HUES6 (cell line): Measurements from ENCODE around the gene GJD3.
A peak's percentile ranks its signal among the peaks of the same experiment; 100 is the strongest.

Source experiments
- H3K27ac ChIP-seq: 2 replicates; pipeline ENCODE4 v1.7.0; 2013; ENCODE audit warnings: low read depth, mild to moderate bottlenecking, low read length, inconsistent platforms
- H3K27me3 ChIP-seq: 2 replicates; pipeline ENCODE4 v1.6.1; 2013; ENCODE audit warnings: low read length; ENCODE audit not compliant: control insufficient read depth, insufficient read depth
- H3K36me3 ChIP-seq: 2 replicates; pipeline ENCODE4 v1.6.1; 2013; ENCODE audit warnings: low read length; ENCODE audit not compliant: control insufficient read depth, insufficient read depth
- H3K4me1 ChIP-seq: 2 replicates; pipeline ENCODE4 v1.6.1; 2013; ENCODE audit warnings: low read length; ENCODE audit not compliant: control insufficient read depth, insufficient read depth
- H3K4me3 ChIP-seq: 2 replicates; pipeline ENCODE4 v1.5.1; 2013; ENCODE audit warnings: low read depth, low read length
- H3K9ac ChIP-seq: one replicate; pipeline ENCODE4 v1.6.1; 2013; ENCODE audit warnings: mild to moderate bottlenecking, low read length
- H3K9me3 ChIP-seq: 2 replicates; pipeline ENCODE4 v1.6.1; 2013; ENCODE audit warnings: low read depth, low read length; ENCODE audit not compliant: control insufficient read depth, insufficient read depth

Gene GJD3

DNA sequence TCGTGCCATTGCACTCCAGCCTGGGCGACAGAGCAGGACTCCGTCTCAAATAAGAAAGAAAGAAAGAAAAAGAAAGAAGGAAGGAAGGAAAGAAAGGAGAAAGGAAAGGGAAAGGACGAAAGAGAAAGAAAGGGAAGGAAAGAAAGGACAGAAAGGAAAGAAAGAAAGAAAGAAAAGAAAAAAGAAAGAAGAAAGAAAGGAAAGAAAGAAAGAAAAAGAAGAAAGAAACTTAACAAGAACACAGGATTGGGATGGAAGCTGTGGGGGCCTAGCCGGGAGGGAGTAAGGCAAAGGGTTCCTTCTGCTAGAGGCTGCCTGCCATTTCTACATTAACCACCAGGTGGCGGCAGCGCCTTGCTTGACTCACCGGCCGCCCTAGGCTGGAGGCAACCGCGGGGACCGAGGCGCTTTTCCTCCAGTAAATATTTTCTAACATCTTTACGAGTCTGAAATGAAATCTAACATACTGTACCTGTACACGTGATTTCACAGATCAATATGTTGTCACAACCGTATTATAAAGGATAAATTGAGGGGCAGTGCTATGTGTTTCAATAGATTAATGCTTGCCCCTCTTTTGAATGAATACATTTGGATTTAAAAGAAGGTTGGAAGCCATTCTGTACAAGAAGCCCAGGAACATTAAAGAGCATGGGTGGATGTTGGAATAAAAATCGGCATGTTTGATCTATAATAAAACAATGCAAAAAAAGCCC, 6.1 kb downstream of the GJD3 start:
- peaks cover 35% of the 10 kb centered on the region for H3K27me3 ChIP-seq
- H3K27ac ChIP-seq, result no peak overlapping the region
- peaks cover 4% of the 10 kb centered on the region; the same call in 1 of the 2 replicates for H3K36me3 ChIP-seq
- peak overlapping the region; percentile 37 for H3K4me3 ChIP-seq
- peaks cover 16% of the 10 kb centered on the region for H3K4me1 ChIP-seq
- no peaks in the 10 kb centered on the region for H3K9me3 ChIP-seq
- H3K9ac ChIP-seq, result no peak overlapping the region

GRCh38 chr17:40356990-40357881, 7.3 kb downstream of the GJD3 start:
- peaks cover 25% of the 10 kb centered on the region for H3K27me3 ChIP-seq
- H3K9me3 ChIP-seq, result no peaks in the 10 kb centered on the region
- H3K9ac ChIP-seq, result no peak overlapping the region
- peaks cover 17% of the 10 kb centered on the region for H3K4me1 ChIP-seq
- H3K36me3 ChIP-seq, result peaks cover 11% of the 10 kb centered on the region; the same call in 1 of the 2 replicates
- no peak overlapping the region for H3K27ac ChIP-seq
- no peak overlapping the region for H3K4me3 ChIP-seq

DNA sequence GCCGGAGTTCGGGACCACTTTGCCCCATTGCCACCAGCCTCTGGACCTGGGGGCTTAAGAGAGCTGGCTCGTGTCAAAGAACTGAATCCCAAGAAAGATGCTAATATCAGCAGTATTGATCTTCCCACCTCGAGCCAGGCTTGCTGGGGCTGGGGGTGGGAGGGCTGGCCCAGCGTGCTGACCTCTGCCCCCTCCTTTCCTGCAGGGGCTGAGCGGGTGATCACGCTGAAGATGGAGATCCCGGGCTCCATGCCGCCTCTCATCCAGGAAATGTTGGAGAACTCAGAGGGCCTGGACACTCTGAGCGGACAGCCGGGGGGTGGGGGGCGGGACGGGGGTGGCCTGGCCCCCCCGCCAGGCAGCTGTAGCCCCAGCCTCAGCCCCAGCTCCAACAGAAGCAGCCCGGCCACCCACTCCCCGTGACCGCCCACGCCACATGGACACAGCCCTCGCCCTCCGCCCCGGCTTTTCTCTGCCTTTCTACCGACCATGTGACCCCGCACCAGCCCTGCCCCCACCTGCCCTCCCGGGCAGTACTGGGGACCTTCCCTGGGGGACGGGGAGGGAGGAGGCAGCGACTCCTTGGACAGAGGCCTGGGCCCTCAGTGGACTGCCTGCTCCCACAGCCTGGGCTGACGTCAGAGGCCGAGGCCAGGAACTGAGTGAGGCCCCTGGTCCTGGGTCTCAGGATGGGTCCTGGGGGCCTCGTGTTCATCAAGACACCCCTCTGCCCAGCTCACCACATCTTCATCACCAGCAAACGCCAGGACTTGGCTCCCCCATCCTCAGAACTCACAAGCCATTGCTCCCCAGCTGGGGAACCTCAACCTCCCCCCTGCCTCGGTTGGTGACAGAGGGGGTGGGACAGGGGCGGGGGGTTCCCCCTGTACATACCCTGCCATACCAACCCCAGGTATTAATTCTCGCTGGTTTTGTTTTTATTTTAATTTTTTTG, 8.5 kb downstream of the GJD3 start:
- H3K36me3 ChIP-seq, result peaks cover 16% of the 10 kb centered on the region; the same call in 1 of the 2 replicates
- no peaks in the 10 kb centered on the region for H3K9me3 ChIP-seq
- H3K27ac ChIP-seq, result no peak overlapping the region
- H3K27me3 ChIP-seq, result peaks cover 20% of the 10 kb centered on the region
- no peak overlapping the region for H3K4me3 ChIP-seq
- peaks cover 19% of the 10 kb centered on the region for H3K4me1 ChIP-seq
- H3K9ac ChIP-seq, result no peak overlapping the region

GRCh38 chr17:40355123-40355803, 9.3 kb downstream of the GJD3 start:
- Histone ChIP-seq H3K9ac (no peak overlapping the region), H3K9me3 (no peaks in the 10 kb centered on the region), H3K36me3 (peaks cover 16% of the 10 kb centered on the region; the same call in 1 of the 2 replicates), H3K27ac (no peak overlapping the region), H3K4me1 (peaks cover 22% of the 10 kb centered on the region), H3K27me3 (peaks cover 15% of the 10 kb centered on the region), H3K4me3 (no peak overlapping the region)

DNA sequence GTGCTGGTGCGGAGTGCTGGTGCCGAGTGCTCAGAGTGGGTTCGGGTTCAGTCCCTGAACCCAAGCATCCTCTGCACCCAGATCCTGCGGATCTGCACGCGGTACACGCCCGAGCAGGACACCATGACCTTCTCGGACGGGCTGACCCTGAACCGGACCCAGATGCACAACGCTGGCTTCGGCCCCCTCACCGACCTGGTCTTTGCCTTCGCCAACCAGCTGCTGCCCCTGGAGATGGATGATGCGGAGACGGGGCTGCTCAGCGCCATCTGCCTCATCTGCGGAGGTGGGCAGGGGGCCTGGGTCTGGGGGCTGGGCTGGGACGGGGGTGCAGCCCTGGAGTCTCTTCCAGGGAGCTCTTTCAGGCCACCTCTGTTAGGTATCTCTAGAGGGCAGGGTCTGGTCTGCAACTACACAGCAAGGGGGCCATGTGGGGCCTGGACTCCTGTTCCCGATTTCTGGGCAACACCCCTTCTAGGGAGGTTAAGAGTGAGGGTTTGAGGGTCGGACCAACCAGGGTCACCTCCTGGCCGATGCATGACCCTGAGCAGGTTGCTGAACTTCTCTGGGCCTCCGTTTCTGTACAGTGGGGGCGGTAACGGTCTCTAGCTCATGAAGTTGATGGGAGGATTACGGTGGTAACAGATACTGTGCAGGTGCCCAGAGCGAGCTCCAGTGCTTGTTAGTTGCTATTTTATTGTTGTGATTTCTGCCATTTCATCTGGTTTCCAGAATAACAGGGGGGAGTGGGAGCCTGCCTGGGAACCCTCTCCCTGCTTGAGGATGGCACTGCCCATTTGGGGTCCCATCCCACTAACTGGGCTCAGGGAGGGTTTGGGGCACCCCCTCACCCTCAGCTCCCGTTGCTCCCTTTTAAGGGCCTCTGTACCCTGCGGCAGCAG, 10.1 kb downstream of the GJD3 start:
- Histone ChIP-seq H3K36me3 (peaks cover 16% of the 10 kb centered on the region; the same call in 1 of the 2 replicates), H3K27ac (no peak overlapping the region), H3K4me1 (peaks cover 27% of the 10 kb centered on the region)

GRCh38 chr17:40352779-40353394, 11.7 kb downstream of the GJD3 start:
- peaks cover 32% of the 10 kb centered on the region for H3K27me3 ChIP-seq
- no peak overlapping the region for H3K9ac ChIP-seq
- H3K4me3 ChIP-seq, result no peak overlapping the region
- no peaks in the 10 kb centered on the region for H3K9me3 ChIP-seq
- H3K4me1 ChIP-seq, result peaks cover 33% of the 10 kb centered on the region
- peaks cover 16% of the 10 kb centered on the region; the same call in 1 of the 2 replicates for H3K36me3 ChIP-seq
- no peak overlapping the region for H3K27ac ChIP-seq

More for the DNA sequence above, 10.1 kb downstream of the GJD3 start:
- peaks cover 17% of the 10 kb centered on the region for H3K27me3 ChIP-seq
- H3K9ac ChIP-seq, result no peak overlapping the region
- H3K9me3 ChIP-seq, result no peaks in the 10 kb centered on the region
- no peak overlapping the region for H3K4me3 ChIP-seq

DNA sequence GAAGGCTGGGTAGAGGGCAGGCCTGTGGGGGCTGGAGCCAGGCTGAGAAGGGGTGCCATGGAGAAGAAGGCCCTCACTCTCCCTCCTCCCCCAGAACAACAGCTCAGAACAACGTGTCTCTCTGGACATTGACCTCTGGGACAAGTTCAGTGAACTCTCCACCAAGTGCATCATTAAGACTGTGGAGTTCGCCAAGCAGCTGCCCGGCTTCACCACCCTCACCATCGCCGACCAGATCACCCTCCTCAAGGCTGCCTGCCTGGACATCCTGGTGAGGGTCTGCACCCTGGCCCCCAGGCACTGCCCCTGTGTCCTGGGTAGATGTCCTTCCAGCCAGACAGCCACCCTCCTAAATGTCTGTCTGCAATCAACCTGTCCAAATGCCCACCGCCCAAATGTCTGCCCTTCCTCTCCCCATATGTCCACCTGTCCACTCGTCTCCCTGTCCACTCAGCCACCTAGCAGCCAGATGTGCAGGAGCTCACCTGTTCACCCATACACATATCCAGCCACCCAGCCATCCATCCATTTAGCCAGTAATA, 12.2 kb downstream of the GJD3 start:
- Histone ChIP-seq H3K4me1 (peaks cover 37% of the 10 kb centered on the region), H3K36me3 (peaks cover 16% of the 10 kb centered on the region; the same call in 1 of the 2 replicates), H3K9ac (no peak overlapping the region), H3K9me3 (no peaks in the 10 kb centered on the region), H3K4me3 (no peak overlapping the region), H3K27ac (no peak overlapping the region), H3K27me3 (peaks cover 36% of the 10 kb centered on the region)

DNA sequence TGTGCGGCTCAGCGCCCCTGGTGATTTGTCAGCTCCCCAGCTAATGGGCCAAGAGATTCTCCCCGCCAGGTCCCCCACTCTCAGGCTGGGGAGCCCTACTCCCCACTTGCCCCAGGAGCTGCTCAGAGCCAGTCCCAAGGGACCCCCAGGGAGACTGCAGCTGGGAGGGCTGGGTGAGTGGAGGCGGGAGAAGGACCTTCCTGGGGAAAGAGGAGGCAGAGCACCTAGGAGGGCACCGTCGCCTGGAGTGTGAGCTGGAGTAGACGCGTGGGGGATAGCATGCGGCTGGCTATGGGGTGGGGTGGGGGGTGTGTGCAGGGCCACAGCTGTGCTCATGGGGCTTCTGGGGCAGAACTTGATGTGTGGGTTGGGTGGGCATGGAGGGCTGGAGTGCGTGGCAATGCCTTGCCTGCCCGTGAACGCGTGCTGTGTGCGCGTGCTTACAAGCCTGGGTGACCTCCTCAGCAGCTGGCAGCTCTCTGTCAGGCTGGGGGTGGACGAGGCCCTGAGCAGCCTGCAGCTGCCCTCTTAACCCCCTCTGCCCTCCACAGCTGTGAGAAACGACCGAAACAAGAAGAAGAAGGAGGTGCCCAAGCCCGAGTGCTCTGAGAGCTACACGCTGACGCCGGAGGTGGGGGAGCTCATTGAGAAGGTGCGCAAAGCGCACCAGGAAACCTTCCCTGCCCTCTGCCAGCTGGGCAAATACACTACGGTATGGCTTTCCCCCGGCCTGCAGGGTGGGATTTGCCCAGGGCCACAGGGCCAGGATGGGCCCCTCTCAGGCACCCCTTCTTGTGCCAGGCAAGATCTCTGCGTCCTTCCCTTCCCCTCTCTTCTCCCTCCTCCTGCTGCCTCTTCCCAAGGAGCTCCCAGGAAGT, 12.9 kb downstream of the GJD3 start:
- Histone ChIP-seq H3K4me1 (peaks cover 44% of the 10 kb centered on the region), H3K4me3 (peak overlapping the region; percentile 23; the same call in 1 of the 2 replicates), H3K36me3 (peaks cover 16% of the 10 kb centered on the region; the same call in 1 of the 2 replicates), H3K27me3 (peaks cover 43% of the 10 kb centered on the region), H3K9ac (peak overlapping the region; percentile 45), H3K9me3 (no peaks in the 10 kb centered on the region), H3K27ac (no peak overlapping the region)
